ENCODE measurements around the gene USP21. TPM values are rescaled to one million over a fixed set of nuclear protein-coding genes. Genes with fewer than 3 reads are reported as not detected.

Gene USP21
- total RNA-seq, 3 donors from 2014 or later = 20.1 to 35.4 (median 29.5) TPM

- no peak for TF ChIP-seq CTCF (IDR thresholded peaks at IDR 0.05)
- Histone ChIP-seq H3K36me3 (ENCODE audit: low read depth) (no peaks in the 10 kb centered on the region), H3K9me3 (no peaks in the 10 kb centered on the region), H3K4me3 (no peak overlapping the region), H3K4me1 (ENCODE audit: low read depth) (peaks cover 28% of the 10 kb centered on the region)
- intact Hi-C loops (cut with DNase I, micrococcal nuclease) = no loop called here
- ATAC-seq = no peak
- no peak for DNase-seq
These were observed 1.4 kb upstream of the USP21 start for GRCh38 chr1:161157867-161158266.

GRCh38 chr1:161158316-161159010 lies 837 bp upstream of the USP21 start:
- no peak for DNase-seq
- no peak for TF ChIP-seq CTCF (IDR thresholded peaks at IDR 0.05)
- ATAC-seq = no peak
- no peaks in the 10 kb centered on the region for H3K9me3 ChIP-seq
- H3K4me1 ChIP-seq (ENCODE audit: low read depth) = peaks cover 25% of the 10 kb centered on the region
- no peaks in the 10 kb centered on the region for H3K36me3 ChIP-seq (ENCODE audit: low read depth)
- H3K4me3 ChIP-seq = no peak overlapping the region
- intact Hi-C loops (cut with DNase I, micrococcal nuclease) = no loop called here

GRCh38 chr1:161159913-161160243 lies 578 bp downstream of the USP21 start:
- ATAC-seq = no peak
- Histone ChIP-seq H3K4me3 (peak overlapping the region; percentile 79), H3K4me1 (ENCODE audit: low read depth) (peaks cover 22% of the 10 kb centered on the region), H3K9me3 (no peaks in the 10 kb centered on the region), H3K36me3 (ENCODE audit: low read depth) (no peaks in the 10 kb centered on the region)
- intact Hi-C loops (cut with DNase I, micrococcal nuclease) = no loop called here
- no peak for DNase-seq
- TF ChIP-seq CTCF (IDR thresholded peaks at IDR 0.05) = no peak

- Histone ChIP-seq H3K36me3 (ENCODE audit: low read depth) (no peaks in the 10 kb centered on the region), H3K9me3 (no peaks in the 10 kb centered on the region), H3K4me1 (ENCODE audit: low read depth) (peaks cover 23% of the 10 kb centered on the region), H3K4me3 (no peak overlapping the region)
- ATAC-seq (no peak), DNase-seq (no peak)
- no peak for TF ChIP-seq CTCF (IDR thresholded peaks at IDR 0.05)
- intact Hi-C loops (cut with DNase I, micrococcal nuclease) = no loop called here
These were observed 1.4 kb downstream of the USP21 start for GRCh38 chr1:161160671-161161145.

GRCh38 chr1:161161652-161162051 lies 2.4 kb downstream of the USP21 start:
- no peak for ATAC-seq
- TF ChIP-seq CTCF (IDR thresholded peaks at IDR 0.05) = no peak

More at GRCh38 chr1:161161652-161162051, 2.4 kb downstream of the USP21 start:
- Histone ChIP-seq H3K4me3 (no peak overlapping the region), H3K4me1 (ENCODE audit: low read depth) (peaks cover 23% of the 10 kb centered on the region), H3K36me3 (ENCODE audit: low read depth) (peaks cover 5% of the 10 kb centered on the region), H3K9me3 (no peaks in the 10 kb centered on the region)
- DNase-seq = no peak
- intact Hi-C loops (cut with DNase I, micrococcal nuclease) = no loop called here

All from mucosa of descending colon (tissue), 3 donors.